GM21423 (cell line): ENCODE measurements around the gene MDFI.

ENCODE experiments used
- ATAC-seq: cut with Tn5 transposase; IDR thresholded peaks from one replicate; pipeline ENCODE4 v1.9.1; 2021; ENCODE audit warnings: mild to moderate bottlenecking, moderate library complexity; ENCODE audit not compliant: unreplicated experiment

Gene MDFI

GRCh38 chr6:41648921-41649320 lies 10.7 kb downstream of the MDFI start:
- ATAC-seq, result no peak

GRCh38 chr6:41649596-41649995 lies 11.3 kb downstream of the MDFI start:
- ATAC-seq, result no peak

GRCh38 chr6:41650120-41650519 lies 11.9 kb downstream of the MDFI start:
- no peak for ATAC-seq

DNA sequence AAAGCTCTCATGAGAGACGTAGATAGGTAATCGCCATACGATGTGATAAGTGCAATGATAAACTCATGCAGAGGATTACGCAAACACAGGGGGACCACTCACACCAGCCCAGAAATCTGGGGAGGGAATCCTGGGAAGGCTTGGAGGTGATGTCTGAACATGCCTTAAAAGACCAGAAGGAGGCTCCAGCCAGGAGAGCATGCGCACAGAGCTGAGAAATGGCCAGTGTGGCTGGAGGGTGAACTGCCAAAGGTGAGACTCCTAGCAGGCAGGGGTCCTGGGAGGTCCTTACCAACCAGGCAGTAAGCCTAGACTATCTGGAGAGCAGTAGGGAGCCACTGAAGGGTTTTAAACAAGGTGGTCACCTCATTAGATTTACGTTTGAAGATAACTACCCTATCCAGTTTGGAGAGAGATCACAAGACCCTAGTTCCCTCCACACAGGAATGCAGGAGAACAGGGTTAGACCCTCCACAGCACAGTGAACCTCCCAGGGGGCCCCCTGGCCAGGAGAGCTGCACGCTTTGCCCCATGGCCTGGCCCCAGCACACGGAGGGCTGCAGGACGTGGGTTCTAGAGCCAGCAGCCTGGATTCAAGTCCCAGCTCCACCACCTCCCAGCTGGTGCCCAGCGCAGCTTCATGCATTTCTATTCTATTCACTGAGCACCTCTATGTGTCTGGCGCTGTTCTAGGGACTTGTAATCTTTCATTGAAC lies 13.1 kb downstream of the MDFI start:
- no peak for ATAC-seq

DNA sequence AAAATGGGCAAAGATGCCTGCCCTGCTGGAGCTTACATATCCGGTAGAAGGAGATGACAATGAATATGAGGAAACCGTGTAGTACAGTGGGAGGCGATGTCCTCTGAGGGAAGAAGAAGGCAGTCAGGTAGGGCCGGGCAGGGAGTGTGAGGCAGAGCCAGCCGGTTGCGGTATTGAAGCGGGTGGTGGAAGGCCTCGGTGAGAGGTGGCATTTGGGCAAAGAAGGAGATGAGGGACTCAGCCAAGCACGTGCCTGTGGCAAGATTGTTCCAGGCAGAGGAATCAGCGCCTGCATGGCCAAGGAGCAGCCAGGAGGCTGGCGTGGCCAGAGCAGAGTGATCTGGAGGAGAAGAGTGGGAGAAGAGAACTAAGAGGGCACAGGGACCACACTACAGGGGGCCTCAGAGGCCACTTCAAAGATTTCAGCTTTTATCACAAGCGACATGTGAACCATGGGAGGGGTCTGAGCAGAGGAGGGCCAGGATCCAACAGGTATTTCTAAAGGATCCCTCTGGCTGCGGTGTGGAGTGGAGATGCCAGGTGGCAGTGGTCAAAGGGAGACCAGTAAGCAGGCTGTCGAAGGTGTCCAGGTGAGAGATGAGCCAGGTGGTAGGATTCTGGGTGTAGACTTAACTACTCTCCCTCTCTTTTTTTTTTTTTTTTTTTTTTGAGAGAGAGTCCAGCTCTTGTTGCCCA lies 13.8 kb downstream of the MDFI start:
- ATAC-seq, result no peak

DNA sequence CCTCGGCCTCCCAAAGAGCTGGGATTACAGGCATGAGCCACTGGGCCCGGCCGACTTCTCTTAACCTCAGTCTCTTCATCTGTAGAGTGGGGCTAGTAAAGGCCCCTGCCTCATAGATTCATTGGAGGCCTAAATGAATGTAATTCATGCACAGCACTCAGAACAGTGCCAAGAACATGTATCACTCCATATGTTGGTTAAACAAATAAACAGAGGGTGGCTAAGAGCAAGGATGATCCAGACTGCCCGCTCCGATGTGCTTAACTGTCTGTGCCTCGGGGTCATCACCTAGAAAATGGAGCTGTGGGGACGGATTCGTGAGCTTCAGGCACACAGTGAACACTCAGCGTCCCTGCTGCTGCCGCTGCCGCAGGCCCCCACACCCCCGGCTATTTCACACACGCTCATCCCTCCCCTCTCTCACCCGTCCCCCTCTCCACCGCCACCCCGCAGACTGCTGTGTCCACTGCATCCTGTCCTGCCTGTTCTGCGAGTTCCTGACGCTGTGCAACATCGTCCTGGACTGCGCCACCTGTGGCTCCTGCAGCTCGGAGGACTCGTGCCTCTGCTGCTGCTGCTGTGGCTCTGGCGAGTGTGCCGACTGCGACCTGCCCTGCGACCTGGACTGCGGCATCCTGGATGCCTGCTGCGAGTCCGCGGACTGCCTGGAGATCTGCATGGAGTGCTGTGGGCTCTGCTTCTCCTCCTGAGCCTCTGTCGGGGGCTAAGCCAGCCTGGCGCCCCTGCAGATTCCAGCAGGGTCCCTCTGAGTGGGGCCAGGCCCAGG lies 14.8 kb downstream of the MDFI start:
- no peak for ATAC-seq

DNA sequence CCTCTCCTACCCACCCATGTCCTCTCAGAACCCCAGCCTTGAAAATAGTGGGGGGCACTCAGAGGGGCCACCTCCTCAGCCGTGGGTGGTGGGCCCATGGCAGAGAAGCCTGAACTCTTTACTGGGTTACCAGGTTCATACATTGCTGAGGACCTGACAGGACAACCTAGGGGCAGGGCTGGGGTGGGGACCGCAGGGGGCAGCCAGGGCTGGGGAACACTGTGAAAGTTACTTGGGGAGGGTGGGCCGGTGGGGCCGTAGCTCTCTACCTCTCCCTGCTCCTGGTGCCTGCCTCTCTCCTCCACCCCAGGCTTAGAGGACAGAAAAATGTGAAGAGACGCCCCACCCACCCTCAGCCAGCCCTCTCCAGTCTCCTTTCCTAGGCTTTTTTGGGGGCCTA lies 15.4 kb downstream of the MDFI start:
- no peak for ATAC-seq

- no peak for ATAC-seq
Measured at GRCh38 chr6:41654151-41654697, 16.0 kb downstream of the MDFI start.

- ATAC-seq, result no peak
Measured at GRCh38 chr6:41654698-41655151, 16.5 kb downstream of the MDFI start.

- no peak for ATAC-seq
Measured at GRCh38 chr6:41655176-41655575, 16.9 kb downstream of the MDFI start.

- ATAC-seq, result no peak
Measured at GRCh38 chr6:41655646-41656001, 17.4 kb downstream of the MDFI start.

DNA sequence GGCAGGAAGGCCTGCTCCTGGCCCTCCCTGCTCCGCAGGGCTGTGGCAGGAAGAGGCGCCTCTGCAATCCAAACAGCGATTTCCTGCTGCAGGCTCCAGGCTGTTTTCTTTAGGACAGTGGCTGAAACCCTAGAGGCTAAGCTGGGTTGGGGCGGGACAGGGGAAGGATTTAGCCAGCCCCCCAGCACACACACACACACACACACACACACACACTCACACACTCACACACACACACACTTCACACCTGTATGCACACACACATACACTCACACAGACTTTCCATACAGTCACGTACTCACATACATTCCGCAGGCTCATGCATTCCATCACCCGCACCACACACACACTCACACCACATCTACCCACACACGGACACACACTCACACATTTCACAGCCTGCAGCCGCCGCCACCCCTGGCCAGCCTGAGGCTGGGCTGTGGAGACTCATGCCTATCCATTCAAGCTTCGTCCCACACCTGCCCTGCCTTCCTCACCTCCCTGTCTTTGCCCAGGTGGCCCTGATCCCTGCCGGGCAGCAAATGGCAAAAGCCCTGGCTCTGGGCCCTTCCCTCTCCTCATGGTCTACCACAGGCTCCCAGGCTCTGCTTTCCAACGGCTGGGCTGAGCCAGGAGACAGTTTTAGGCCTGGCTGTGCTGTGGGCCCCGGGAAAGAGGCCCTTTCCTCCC lies 17.9 kb downstream of the MDFI start:
- ATAC-seq, result no peak

DNA sequence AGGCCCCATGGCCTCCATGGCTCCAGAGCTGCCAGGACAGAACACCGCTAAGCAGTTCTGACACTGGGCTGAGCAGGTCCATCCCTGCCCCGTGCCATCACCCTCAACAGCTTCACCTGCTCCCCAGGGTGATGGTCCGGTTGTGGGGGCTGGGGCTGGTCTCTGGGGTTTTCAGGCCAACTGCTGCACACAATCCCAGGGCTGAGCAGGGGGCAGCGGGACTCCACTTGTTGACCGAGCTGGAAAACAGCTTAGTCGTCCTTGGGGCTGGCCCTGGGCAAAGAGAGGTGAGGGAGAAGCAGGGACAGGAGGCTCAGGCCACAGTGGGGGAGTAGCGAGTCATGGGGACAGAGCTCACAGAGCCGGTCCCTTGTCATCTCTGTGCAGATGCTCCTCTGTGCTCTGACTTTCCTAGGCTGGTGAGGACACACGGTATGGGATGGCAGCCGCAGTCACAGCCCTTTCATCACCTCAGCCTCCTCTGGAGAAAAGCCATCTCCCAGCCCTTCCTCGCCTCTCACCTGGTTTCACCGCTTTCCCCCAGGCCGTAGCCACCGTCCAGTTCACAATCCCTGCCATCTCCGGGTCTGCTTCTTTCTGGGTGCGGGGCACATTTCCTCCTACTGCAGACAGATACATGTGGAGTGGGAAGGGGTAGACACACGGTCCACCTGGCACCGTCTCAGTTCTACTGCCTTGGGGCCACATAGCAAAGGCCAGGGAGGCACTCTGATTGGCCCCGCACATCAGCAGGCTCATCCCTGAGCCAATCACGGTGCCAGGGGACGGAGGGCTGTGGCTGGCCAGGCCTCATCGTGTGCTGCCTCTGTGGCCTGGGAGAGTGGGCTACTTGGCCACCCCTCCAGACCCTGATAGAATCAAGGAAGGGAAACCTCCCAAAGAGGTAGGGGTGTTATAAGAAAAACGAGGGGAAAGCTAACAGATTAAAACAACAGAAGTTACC lies 19.1 kb downstream of the MDFI start:
- no peak for ATAC-seq

DNA sequence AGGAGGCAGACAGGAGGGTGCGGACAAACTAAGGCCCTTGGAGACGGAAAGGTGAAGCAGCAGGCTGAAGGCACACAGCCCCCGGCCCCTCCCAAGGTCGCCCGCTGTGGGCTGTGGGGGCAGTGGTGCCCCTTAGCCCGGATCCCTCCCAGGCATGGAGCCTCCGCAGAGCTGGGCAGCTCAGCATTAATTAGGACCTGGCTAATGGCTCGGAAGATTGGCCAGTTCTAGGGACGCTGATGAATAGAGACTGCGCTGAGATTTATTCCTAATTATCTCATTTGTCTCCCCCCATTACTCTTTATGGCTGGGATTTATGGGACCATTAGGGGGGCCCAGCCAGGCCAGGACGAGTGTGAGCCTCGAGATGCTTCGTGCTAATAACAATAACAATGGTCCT lies 20.4 kb downstream of the MDFI start:
- no peak for ATAC-seq

DNA sequence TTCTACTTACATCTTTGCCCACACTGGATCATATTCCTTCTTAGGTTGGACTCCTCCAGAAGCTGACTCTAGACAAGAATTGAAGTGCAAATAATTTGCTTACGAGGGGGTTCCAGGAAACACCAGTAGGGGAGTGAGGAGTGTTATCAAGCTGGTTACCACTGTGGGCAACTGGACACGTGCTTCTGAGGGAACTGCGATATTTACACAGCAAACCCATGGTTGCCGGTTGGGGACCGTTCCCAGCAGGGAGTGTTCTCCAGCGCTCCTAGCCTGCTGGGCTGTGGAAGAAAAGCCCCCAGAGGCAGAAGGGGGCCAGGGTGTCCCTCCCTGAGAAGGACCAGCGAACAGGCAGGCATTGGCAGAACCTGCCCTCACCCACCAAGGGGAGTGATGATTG lies 21.7 kb downstream of the MDFI start:
- no peak for ATAC-seq

- ATAC-seq, result no peak
Measured at GRCh38 chr6:41663568-41663967, 25.3 kb downstream of the MDFI start.

GRCh38 chr6:41664271-41664670 lies 26.0 kb downstream of the MDFI start:
- no peak for ATAC-seq

DNA sequence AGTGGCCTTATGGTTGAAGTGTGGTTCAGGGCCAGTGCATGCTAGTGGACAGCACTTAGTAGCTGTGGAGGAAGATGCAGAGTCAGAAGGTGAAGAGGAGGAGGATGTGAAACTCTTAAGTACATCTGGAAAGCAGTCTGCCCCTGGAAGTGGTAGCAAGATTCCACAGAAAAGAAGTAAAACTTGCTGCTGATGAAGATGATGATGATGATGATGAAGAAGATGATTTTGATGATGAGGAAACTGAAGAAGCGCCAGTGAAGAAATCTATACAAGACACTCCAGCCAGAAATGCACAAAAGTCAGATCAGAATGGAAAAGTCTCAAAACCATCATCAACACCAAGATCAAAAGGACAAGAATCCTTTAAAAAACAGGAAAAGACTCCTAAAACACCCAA lies 28.9 kb downstream of the MDFI start:
- ATAC-seq, result no peak

GRCh38 chr6:41668968-41669367 lies 30.7 kb downstream of the MDFI start:
- no peak for ATAC-seq
